ENCODE data around the gene GPR152. TPM values are rescaled to one million over a fixed set of nuclear protein-coding genes. Genes with fewer than 3 reads are reported as not detected.
"Not testable (repeated sequence)": the region's sequence is repeated elsewhere in the genome, so short reads cannot be mapped to it uniquely, and the experiment has no call there.

Gene GPR152
- total RNA-seq, 6 donors from 2014 or later: not detected

DNA sequence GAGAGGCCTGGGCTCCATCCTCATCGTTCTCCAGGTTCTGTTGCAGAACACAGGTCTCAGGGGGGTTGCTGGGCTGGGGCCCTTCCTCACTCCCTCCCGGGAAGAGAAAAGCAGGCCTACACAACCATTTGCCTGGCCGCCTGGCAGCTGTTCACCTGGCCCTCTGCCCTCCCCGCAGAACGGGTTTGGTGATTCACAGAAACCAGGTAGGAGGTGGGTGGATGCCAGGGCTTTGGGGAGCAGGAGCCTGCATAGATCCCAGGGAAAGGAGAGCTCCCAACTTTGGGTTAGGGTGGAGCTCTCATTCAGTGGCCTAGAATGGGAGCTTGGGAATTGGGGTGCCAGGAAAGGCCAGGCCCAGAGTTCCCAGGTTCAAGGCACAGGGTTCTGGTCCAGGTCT, 15.5 kb upstream of the GPR152 start:
- Histone ChIP-seq H3K36me3 (no peaks in the 10 kb centered on the region), H3K27me3 (no peaks in the 10 kb centered on the region), H3K27ac (peak overlapping the region; percentile 77 to 93 (median 90)), H3K4me3 (peak overlapping the region; percentile 71 to 98 (median 87)), H3K4me1 (peaks cover 33 to 53% (median 40%) of the 10 kb centered on the region in 4 donors), H3K9me3 (no peaks in the 10 kb centered on the region)
- ATAC-seq (ENCODE audit: low FRiP score in 2 of 2): no peak
- TF ChIP-seq POLR2A (IDR thresholded peaks at IDR 0.05): peak in 1 of 4 donors; percentile 20
- TF ChIP-seq, protein P1, sequence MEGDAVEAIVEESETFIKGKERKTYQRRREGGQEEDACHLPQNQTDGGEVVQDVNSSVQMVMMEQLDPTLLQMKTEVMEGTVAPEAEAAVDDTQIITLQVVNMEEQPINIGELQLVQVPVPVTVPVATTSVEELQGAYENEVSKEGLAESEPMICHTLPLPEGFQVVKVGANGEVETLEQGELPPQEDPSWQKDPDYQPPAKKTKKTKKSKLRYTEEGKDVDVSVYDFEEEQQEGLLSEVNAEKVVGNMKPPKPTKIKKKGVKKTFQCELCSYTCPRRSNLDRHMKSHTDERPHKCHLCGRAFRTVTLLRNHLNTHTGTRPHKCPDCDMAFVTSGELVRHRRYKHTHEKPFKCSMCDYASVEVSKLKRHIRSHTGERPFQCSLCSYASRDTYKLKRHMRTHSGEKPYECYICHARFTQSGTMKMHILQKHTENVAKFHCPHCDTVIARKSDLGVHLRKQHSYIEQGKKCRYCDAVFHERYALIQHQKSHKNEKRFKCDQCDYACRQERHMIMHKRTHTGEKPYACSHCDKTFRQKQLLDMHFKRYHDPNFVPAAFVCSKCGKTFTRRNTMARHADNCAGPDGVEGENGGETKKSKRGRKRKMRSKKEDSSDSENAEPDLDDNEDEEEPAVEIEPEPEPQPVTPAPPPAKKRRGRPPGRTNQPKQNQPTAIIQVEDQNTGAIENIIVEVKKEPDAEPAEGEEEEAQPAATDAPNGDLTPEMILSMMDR (IDR thresholded peaks at IDR 0.05): no peak
- no peak for TF ChIP-seq EP300 (IDR thresholded peaks at IDR 0.05)
- 56% methylated on average over 4 of the region's 5 CpGs; no CpG with 5 or more reads in 1 of the 2 donors for WGBS, 2 donors
- DNase-seq: peak; percentile 85 to 87

DNA sequence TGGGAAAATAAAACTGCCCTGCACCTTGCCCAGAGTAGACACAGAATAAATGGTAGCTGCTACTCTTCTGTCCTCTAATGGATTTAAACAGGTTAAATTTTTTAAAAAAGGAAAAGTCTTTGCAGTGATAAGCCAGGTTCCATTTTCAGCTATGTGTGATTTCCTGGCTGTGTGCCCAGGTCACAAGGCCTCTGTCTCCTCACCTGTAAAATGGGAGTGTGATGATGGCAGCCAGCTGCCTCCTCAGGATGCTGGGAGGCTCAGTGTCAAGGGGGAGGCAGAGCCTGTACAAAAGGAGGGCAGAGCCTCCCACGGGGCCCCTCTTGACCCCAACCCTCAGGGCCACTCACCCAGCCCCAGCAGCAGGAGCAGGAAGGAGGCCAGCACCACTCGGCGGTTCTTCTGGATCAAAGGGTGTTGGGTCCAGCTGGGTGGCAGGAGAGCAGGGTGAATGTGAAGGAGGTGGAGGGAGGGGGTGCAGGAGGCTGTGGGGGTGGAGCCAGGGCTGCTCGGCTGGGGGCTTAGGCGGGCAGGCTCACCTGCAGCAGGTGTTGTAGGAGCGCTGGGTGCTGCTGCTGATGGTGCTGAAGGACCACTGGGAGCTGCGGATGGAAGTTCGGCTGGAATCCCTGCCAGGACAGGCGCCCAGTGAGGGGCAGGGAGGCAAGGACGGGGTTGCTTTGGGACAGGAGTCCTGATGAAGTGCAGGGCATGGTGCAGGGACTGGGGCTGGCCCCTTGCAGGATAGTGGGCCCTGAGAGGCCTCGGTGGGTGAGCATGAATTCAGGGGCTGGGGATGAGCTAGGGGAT, 14.6 kb upstream of the GPR152 start:
- DNase-seq (no peak), ATAC-seq (ENCODE audit: low FRiP score in 2 of 2) (no peak)
- Histone ChIP-seq H3K27me3 (no peaks in the 10 kb centered on the region), H3K27ac (peak overlapping the region; percentile 77 to 93 (median 90)), H3K4me3 (peak overlapping the region in 2 of 4 donors; percentile 83 to 91), H3K4me1 (peaks cover 33 to 53% (median 40%) of the 10 kb centered on the region in 4 donors), H3K9me3 (no peaks in the 10 kb centered on the region), H3K36me3 (no peaks in the 10 kb centered on the region)
- 68 to 78% methylated on average over 9 to 10 of the region's 11 CpGs for WGBS, 2 donors
- TF ChIP-seq, protein P1 (IDR thresholded peaks at IDR 0.05): no peak
- no peak for TF ChIP-seq POLR2A (IDR thresholded peaks at IDR 0.05)
- TF ChIP-seq POLR2AphosphoS5 (IDR thresholded peaks at IDR 0.05): no peak
- TF ChIP-seq EP300 (IDR thresholded peaks at IDR 0.05): no peak

DNA sequence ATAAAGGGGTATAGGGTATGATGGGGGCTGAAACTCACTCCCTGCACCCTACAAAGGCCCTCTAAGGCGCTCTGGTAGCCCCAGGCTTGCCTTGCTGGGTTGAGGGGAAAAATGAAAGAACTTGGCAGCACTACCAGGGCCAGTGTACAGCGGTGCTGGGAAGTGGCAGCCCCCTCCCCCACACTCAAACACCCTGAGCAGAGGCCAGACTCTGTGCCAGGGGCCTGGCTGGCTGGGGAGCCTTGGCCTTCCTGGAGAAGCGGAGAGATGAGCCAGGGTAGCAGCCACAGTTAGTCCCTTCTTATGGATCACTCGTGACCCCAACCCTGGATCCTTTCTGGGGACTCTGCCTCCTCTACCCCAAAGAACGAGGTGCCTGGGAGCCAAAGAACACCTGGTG, 13.8 kb upstream of the GPR152 start:
- Histone ChIP-seq H3K4me3 (no peak overlapping the region), H3K9me3 (no peaks in the 10 kb centered on the region), H3K4me1 (peaks cover 33 to 53% (median 40%) of the 10 kb centered on the region in 4 donors), H3K27ac (peak overlapping the region in 1 of 4 donors; percentile 40), H3K36me3 (no peaks in the 10 kb centered on the region), H3K27me3 (no peaks in the 10 kb centered on the region)
- WGBS, 2 donors: 76 to 81% methylated on average over 3 to 5 of the region's 5 CpGs
- ATAC-seq (ENCODE audit: low FRiP score in 2 of 2) (no peak), DNase-seq (no peak)
- TF ChIP-seq EP300 (IDR thresholded peaks at IDR 0.05) (no peak), POLR2A (IDR thresholded peaks at IDR 0.05) (no peak), POLR2AphosphoS5 (IDR thresholded peaks at IDR 0.05) (no peak)
- TF ChIP-seq, protein P1 (IDR thresholded peaks at IDR 0.05): no peak

DNA sequence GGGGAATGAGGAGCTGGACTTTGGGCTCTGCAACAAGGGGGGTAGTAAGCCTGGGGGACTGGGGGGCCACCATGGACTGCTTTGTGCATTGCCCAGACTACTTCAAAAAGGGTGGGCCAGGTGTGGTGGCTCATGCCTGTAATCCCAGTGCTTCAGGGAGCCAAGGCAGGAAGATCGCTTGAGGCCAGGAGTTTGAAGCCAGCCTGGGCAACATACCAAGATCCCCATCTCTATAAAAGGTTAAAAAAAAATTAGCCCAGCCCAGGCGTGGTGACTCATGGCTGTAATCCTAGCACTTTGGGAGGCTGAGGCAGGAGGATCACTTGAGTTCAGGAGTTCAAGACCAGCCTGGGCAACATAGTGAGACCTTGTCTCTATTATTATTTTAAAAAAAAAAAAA, 13.0 kb upstream of the GPR152 start:
- Histone ChIP-seq H3K27ac (peak overlapping the region; percentile 85 to 96 (median 92)), H3K4me1 (peaks cover 33 to 53% (median 40%) of the 10 kb centered on the region in 4 donors), H3K4me3 (peak overlapping the region in 2 of 4 donors; percentile 54 to 57)
- not testable (repeated sequence) for H3K36me3 ChIP-seq; DNase-seq; H3K27me3 ChIP-seq; ATAC-seq (ENCODE audit: low FRiP score in 2 of 2); H3K9me3 ChIP-seq
- WGBS, 2 donors: 71 to 81% methylated on average over 2 of the region's 2 CpGs

DNA sequence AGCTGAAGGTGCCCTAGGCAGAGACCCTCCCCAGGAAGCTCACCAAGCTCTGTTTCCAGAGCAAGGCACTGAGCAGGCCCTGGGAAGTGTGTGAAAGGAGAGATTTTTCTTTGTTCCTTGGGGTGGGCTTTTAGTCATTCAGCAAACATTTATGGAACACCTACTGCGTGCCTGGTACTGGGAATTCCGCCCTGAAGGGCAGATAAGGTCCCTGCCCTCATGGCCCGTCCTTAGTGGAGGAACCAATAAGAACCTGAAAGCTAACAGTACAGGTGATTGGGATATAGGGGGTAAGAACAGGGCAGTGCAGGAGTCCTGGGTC, 12.6 kb upstream of the GPR152 start:
- H3K27ac ChIP-seq: peak overlapping the region; percentile 85 to 96 (median 92)
- no peaks in the 10 kb centered on the region for H3K27me3 ChIP-seq
- H3K36me3 ChIP-seq: no peaks in the 10 kb centered on the region
- H3K4me1 ChIP-seq: peaks cover 33 to 53% (median 40%) of the 10 kb centered on the region in 4 donors
- TF ChIP-seq EP300 (IDR thresholded peaks at IDR 0.05) (no peak), POLR2AphosphoS5 (IDR thresholded peaks at IDR 0.05) (no peak), POLR2A (IDR thresholded peaks at IDR 0.05) (no peak)
- TF ChIP-seq, protein P1 (IDR thresholded peaks at IDR 0.05): no peak
- H3K4me3 ChIP-seq: peak overlapping the region; percentile 54 to 60 (median 58)
- 46 to 59% methylated on average over 3 of the region's 3 CpGs for WGBS, 2 donors
- no peaks in the 10 kb centered on the region for H3K9me3 ChIP-seq
- ATAC-seq (ENCODE audit: low FRiP score in 2 of 2) (no peak), DNase-seq (no peak)
